ENCODE data around the gene GJE1.

GJE1 gene

DNA sequence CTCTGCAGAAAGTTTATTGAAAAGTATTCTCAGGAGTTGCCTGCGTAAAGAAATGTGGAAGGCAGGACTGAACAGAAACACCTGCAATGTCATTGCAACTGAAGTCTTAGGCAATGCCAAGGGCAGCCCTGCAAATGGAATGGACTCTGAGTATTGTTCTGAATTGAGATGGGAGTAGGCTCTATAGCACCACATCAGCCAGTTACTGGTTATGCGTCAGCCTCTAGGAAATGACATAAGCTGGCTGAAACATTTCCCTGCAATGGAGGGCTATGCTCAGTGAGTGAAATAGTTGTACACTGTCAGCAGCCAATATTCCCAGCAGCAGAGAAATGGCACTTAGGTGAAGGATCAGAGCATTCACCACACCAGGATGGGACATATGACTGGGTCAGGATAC lies 13.8 kb upstream of the GJE1 start:
- WGBS, 2 donors (ENCODE audit: extremely low coverage in 2 of 2, insufficient read length in 2 of 2, insufficient replicate concordance in 1 of 2): no CpG with 5 or more reads among the region's 2 CpGs
- H3K9ac ChIP-seq (ENCODE audit: low read depth, low read length, poor library complexity): no peak overlapping the region

DNA sequence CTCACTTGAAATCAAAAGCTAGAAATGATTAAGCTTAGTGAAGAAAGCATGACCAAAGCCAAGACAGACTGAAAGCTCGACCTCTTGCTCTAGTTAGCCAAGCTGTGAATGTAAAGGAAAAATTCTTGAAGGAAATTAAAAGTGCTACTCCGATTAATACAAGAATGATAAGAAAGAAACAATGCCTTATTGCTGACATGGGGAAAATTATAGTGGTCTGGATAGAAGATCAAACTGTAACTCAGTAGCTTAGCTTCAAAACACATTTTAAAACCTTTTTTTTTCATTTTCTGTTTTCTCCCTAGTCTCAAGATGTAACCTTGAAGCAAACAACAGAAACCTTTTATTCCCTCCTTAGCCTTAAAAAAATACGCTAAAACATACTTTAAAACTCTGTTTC lies 11.4 kb upstream of the GJE1 start:
- H3K9me3 ChIP-seq (replicated peaks in 1 of 2; ENCODE audit: control insufficient read depth in 2 of 2, insufficient read depth in 1 of 2, low read depth in 1 of 2, low read length in 2 of 2): no peaks in the 10 kb centered on the region
- H4K91ac ChIP-seq (ENCODE audit: low read depth, low read length, poor library complexity): no peak overlapping the region
- no peak overlapping the region for H3K14ac ChIP-seq (ENCODE audit: low read length)
- H2BK12ac ChIP-seq (ENCODE audit: low read length): no peak overlapping the region
- no peaks in the 10 kb centered on the region for H3K4me1 ChIP-seq (ENCODE audit: control insufficient read depth in 2 of 2, insufficient read depth in 1 of 2, low read depth in 1 of 2, low read length in 2 of 2)
- no peak overlapping the region for H3K9ac ChIP-seq (ENCODE audit: low read depth, low read length, poor library complexity)
- H3K79me1 ChIP-seq (ENCODE audit: low read depth, low read length): no peaks in the 10 kb centered on the region
- 100% methylated on average over 1 of the region's 3 CpGs for WGBS, 2 donors (ENCODE audit: extremely low coverage in 2 of 2, insufficient read length in 2 of 2, insufficient replicate concordance in 1 of 2)
- no peak overlapping the region for H3K4me2 ChIP-seq (ENCODE audit: insufficient read depth, low read length, poor library complexity, severe bottlenecking)
- H3K27ac ChIP-seq (replicated peaks; ENCODE audit: low read length): no peak overlapping the region
- no peaks in the 10 kb centered on the region for H3K27me3 ChIP-seq (ENCODE audit: control insufficient read depth in 3 of 3, insufficient read depth in 3 of 3, low read depth in 1 of 3, low read length in 3 of 3)
- no peak overlapping the region for H3K18ac ChIP-seq (ENCODE audit: low read length)
- H2AFZ ChIP-seq (ENCODE audit: low read length): no peak overlapping the region
- H2AK5ac ChIP-seq (ENCODE audit: low read depth, low read length): no peak overlapping the region
- H2BK15ac ChIP-seq (ENCODE audit: low read length): no peak overlapping the region
- H3K4me3 ChIP-seq (ENCODE audit: low read length in 2 of 2): no peak overlapping the region
- DNase-seq (ENCODE audit: low spot score): no peak
- H3K4ac ChIP-seq (ENCODE audit: low read length): no peak overlapping the region
- no peak overlapping the region for H4K8ac ChIP-seq (ENCODE audit: low read depth, low read length)
- H3K23ac ChIP-seq (ENCODE audit: low read depth, low read length, poor library complexity): no peak overlapping the region
- no peaks in the 10 kb centered on the region for H3K36me3 ChIP-seq (replicated peaks in 1 of 2; ENCODE audit: control insufficient read depth in 2 of 2, insufficient read depth in 2 of 2, low read length in 2 of 2)
- no peak overlapping the region for H2BK5ac ChIP-seq (ENCODE audit: low read length)
- H2BK120ac ChIP-seq (ENCODE audit: low read depth, low read length): no peak overlapping the region

More for the DNA sequence above, 13.8 kb upstream of the GJE1 start:
- Histone ChIP-seq H3K14ac (ENCODE audit: low read length) (no peak overlapping the region), H3K4me1 (ENCODE audit: control insufficient read depth in 2 of 2, insufficient read depth in 1 of 2, low read depth in 1 of 2, low read length in 2 of 2) (no peaks in the 10 kb centered on the region), H3K4ac (ENCODE audit: low read length) (no peak overlapping the region), H2BK120ac (ENCODE audit: low read depth, low read length) (no peak overlapping the region), H2AK5ac (ENCODE audit: low read depth, low read length) (no peak overlapping the region), H3K36me3 (replicated peaks in 1 of 2; ENCODE audit: control insufficient read depth in 2 of 2, insufficient read depth in 2 of 2, low read length in 2 of 2) (no peaks in the 10 kb centered on the region), H3K23ac (ENCODE audit: low read depth, low read length, poor library complexity) (no peak overlapping the region), H3K27ac (replicated peaks; ENCODE audit: low read length) (no peak overlapping the region), H4K8ac (ENCODE audit: low read depth, low read length) (no peak overlapping the region), H2BK5ac (ENCODE audit: low read length) (no peak overlapping the region), H2AFZ (ENCODE audit: low read length) (no peak overlapping the region), H3K27me3 (ENCODE audit: control insufficient read depth in 3 of 3, insufficient read depth in 3 of 3, low read depth in 1 of 3, low read length in 3 of 3) (no peaks in the 10 kb centered on the region), H3K79me1 (ENCODE audit: low read depth, low read length) (no peaks in the 10 kb centered on the region), H2BK12ac (ENCODE audit: low read length) (no peak overlapping the region), H3K18ac (ENCODE audit: low read length) (no peak overlapping the region), H2BK15ac (ENCODE audit: low read length) (no peak overlapping the region), H3K9me3 (replicated peaks in 1 of 2; ENCODE audit: control insufficient read depth in 2 of 2, insufficient read depth in 1 of 2, low read depth in 1 of 2, low read length in 2 of 2) (no peaks in the 10 kb centered on the region), H3K4me2 (ENCODE audit: insufficient read depth, low read length, poor library complexity, severe bottlenecking) (no peak overlapping the region), H3K4me3 (ENCODE audit: low read length in 2 of 2) (no peak overlapping the region), H4K91ac (ENCODE audit: low read depth, low read length, poor library complexity) (no peak overlapping the region)
- no peak for DNase-seq (ENCODE audit: low spot score)

DNA sequence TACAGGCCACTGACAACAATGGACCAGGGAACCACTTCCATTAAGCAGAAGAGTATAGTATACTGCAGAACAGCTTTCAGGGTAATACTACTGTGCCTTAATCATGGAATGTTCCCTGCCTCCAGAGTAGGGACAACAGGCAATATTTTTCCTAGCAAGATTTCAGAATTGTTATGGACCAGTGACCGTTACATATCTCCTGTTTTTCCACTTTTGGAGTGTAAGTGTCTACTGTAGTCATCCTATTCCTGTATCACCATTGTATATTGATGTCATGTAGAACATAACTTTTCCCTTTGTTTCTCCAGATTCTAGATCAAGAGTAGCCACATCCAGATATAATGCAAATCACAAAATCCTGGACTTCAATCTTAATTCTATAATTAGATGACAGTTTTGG lies 1.9 kb upstream of the GJE1 start:
- H3K9me3 ChIP-seq (replicated peaks in 1 of 2; ENCODE audit: control insufficient read depth in 2 of 2, insufficient read depth in 1 of 2, low read depth in 1 of 2, low read length in 2 of 2): no peaks in the 10 kb centered on the region
- no CpG with 5 or more reads among the region's 1 CpG for WGBS, 2 donors (ENCODE audit: extremely low coverage in 2 of 2, insufficient read length in 2 of 2, insufficient replicate concordance in 1 of 2)

DNA sequence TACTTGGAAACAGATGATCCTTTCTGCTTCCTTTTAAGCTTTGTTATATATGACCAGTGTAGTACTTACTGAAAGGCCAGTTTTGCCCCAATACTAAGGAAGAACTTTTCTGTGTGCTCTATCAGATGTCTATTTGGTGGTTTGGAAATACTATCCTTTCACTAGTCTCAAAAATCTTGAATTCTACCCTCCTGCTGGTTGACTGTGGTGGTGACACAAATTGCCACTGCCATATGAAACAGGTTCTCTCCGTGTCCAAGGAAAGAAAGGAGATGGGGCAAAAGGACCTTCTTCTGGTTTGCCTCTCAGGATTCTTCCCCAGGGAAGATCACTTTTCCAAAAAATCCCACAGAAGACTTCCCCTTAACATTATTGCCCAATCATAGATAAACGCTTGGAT lies 6.2 kb downstream of the GJE1 start:
- Histone ChIP-seq H3K4me3 (ENCODE audit: low read length in 2 of 2) (no peak overlapping the region), H3K14ac (ENCODE audit: low read length) (no peak overlapping the region), H4K8ac (ENCODE audit: low read depth, low read length) (no peak overlapping the region), H3K4me2 (ENCODE audit: insufficient read depth, low read length, poor library complexity, severe bottlenecking) (no peak overlapping the region), H3K79me1 (ENCODE audit: low read depth, low read length) (no peaks in the 10 kb centered on the region), H3K4ac (ENCODE audit: low read length) (no peak overlapping the region), H4K91ac (ENCODE audit: low read depth, low read length, poor library complexity) (no peak overlapping the region), H3K27ac (replicated peaks; ENCODE audit: low read length) (no peak overlapping the region), H2AFZ (ENCODE audit: low read length) (no peak overlapping the region), H3K27me3 (ENCODE audit: control insufficient read depth in 3 of 3, insufficient read depth in 3 of 3, low read depth in 1 of 3, low read length in 3 of 3) (no peaks in the 10 kb centered on the region), H2BK15ac (ENCODE audit: low read length) (no peak overlapping the region), H3K9me3 (replicated peaks in 1 of 2; ENCODE audit: control insufficient read depth in 2 of 2, insufficient read depth in 1 of 2, low read depth in 1 of 2, low read length in 2 of 2) (no peaks in the 10 kb centered on the region), H2BK5ac (ENCODE audit: low read length) (no peak overlapping the region), H2AK5ac (ENCODE audit: low read depth, low read length) (no peak overlapping the region), H3K18ac (ENCODE audit: low read length) (no peak overlapping the region), H3K36me3 (replicated peaks in 1 of 2; ENCODE audit: control insufficient read depth in 2 of 2, insufficient read depth in 2 of 2, low read length in 2 of 2) (no peaks in the 10 kb centered on the region), H3K23ac (ENCODE audit: low read depth, low read length, poor library complexity) (no peak overlapping the region), H3K4me1 (ENCODE audit: control insufficient read depth in 2 of 2, insufficient read depth in 1 of 2, low read depth in 1 of 2, low read length in 2 of 2) (no peaks in the 10 kb centered on the region), H2BK12ac (ENCODE audit: low read length) (no peak overlapping the region), H2BK120ac (ENCODE audit: low read depth, low read length) (no peak overlapping the region), H3K9ac (ENCODE audit: low read depth, low read length, poor library complexity) (no peak overlapping the region)
- WGBS, 2 donors (ENCODE audit: extremely low coverage in 2 of 2, insufficient read length in 2 of 2, insufficient replicate concordance in 1 of 2): no CpG with 5 or more reads among the region's 2 CpGs
- no peak for DNase-seq (ENCODE audit: low spot score)

More for the DNA sequence above, 1.9 kb upstream of the GJE1 start:
- H3K4me3 ChIP-seq (ENCODE audit: low read length in 2 of 2): no peak overlapping the region
- no peak overlapping the region for H4K91ac ChIP-seq (ENCODE audit: low read depth, low read length, poor library complexity)
- no peak overlapping the region for H3K23ac ChIP-seq (ENCODE audit: low read depth, low read length, poor library complexity)
- H3K9ac ChIP-seq (ENCODE audit: low read depth, low read length, poor library complexity): no peak overlapping the region
- no peak overlapping the region for H3K4ac ChIP-seq (ENCODE audit: low read length)
- no peaks in the 10 kb centered on the region for H3K79me1 ChIP-seq (ENCODE audit: low read depth, low read length)
- no peak overlapping the region for H3K27ac ChIP-seq (replicated peaks; ENCODE audit: low read length)
- DNase-seq (ENCODE audit: low spot score): no peak
- no peak overlapping the region for H2AFZ ChIP-seq (ENCODE audit: low read length)
- H3K4me1 ChIP-seq (ENCODE audit: control insufficient read depth in 2 of 2, insufficient read depth in 1 of 2, low read depth in 1 of 2, low read length in 2 of 2): peaks cover 1 to 3% of the 10 kb centered on the region in 2 donors
- H3K27me3 ChIP-seq (ENCODE audit: control insufficient read depth in 3 of 3, insufficient read depth in 3 of 3, low read depth in 1 of 3, low read length in 3 of 3): no peaks in the 10 kb centered on the region
- no peaks in the 10 kb centered on the region for H3K36me3 ChIP-seq (replicated peaks in 1 of 2; ENCODE audit: control insufficient read depth in 2 of 2, insufficient read depth in 2 of 2, low read length in 2 of 2)
- no peak overlapping the region for H4K8ac ChIP-seq (ENCODE audit: low read depth, low read length)
- H3K18ac ChIP-seq (ENCODE audit: low read length): no peak overlapping the region
- H3K14ac ChIP-seq (ENCODE audit: low read length): no peak overlapping the region
- no peak overlapping the region for H2AK5ac ChIP-seq (ENCODE audit: low read depth, low read length)
- H2BK12ac ChIP-seq (ENCODE audit: low read length): no peak overlapping the region
- H2BK120ac ChIP-seq (ENCODE audit: low read depth, low read length): no peak overlapping the region
- no peak overlapping the region for H3K4me2 ChIP-seq (ENCODE audit: insufficient read depth, low read length, poor library complexity, severe bottlenecking)
- H2BK15ac ChIP-seq (ENCODE audit: low read length): no peak overlapping the region
- no peak overlapping the region for H2BK5ac ChIP-seq (ENCODE audit: low read length)
